WTC11 (cell line): ENCODE measurements around the gene TRIM3. TPM values are rescaled to one million over a fixed set of nuclear protein-coding genes. Genes with fewer than 3 reads are reported as not detected.

Experiments used
- ATAC-seq: fragments of 200-7000 bp; cut with Tn5 transposase; 2 replicates; pipeline ENCODE4 v1.10.0; 2021; ENCODE audit warnings: mild to moderate bottlenecking, moderate library complexity
- CTCF ChIA-PET: fragments of 300-600 bp; sonication (Branson Sonifier 250); formaldehyde crosslinking; loops from one replicate; lab custom pipeline; 2021; ENCODE audit warnings: antibody characterized with exemption; lab: Charles Lee
- POLR2A ChIA-PET: fragments of 350-600 bp; sonication (Branson Sonifier 250); formaldehyde crosslinking; loops from one replicate; lab custom pipeline; 2021; ENCODE audit warnings: antibody characterized with exemption; lab: Charles Lee
- DNase-seq: peaks from one replicate; pipeline ENCODE4 v3.0.0; 2021; ENCODE audit warnings: low spot score
- H3K27ac Mint-ChIP-seq: 2 replicates; pipeline ENCODE4 v1.8.0; 2021; ENCODE audit warnings: mixed read lengths
- H3K27me3 Mint-ChIP-seq: 2 replicates; pipeline ENCODE4 v1.8.0; 2021; ENCODE audit warnings: low read depth, mild to moderate bottlenecking, moderate library complexity, mixed read lengths
- H3K36me3 Mint-ChIP-seq: 2 replicates; pipeline ENCODE4 v1.8.0; 2021; ENCODE audit warnings: mixed read lengths
- H3K4me1 Mint-ChIP-seq: 2 replicates; pipeline ENCODE4 v1.8.0; 2022; ENCODE audit warnings: mixed read lengths
- H3K4me3 Mint-ChIP-seq: 2 replicates; pipeline ENCODE4 v1.8.0; 2021; ENCODE audit warnings: mild to moderate bottlenecking, moderate library complexity, mixed read lengths
- H3K9me3 Mint-ChIP-seq: 2 replicates; pipeline ENCODE4 v1.8.0; 2021; ENCODE audit warnings: mixed read lengths
- AFF4 ChIP-seq: sonication (generic); formaldehyde crosslinking; IDR thresholded peaks from 2 replicates; pipeline ENCODE4 v1.8.1; 2023; ENCODE audit warnings: mild to moderate bottlenecking, missing genetic modification reagents, borderline replicate concordance
- ATF1 ChIP-seq: sonication (generic); formaldehyde crosslinking; IDR thresholded peaks from 2 replicates; pipeline ENCODE4 v1.8.1; 2023; ENCODE audit warnings: mild to moderate bottlenecking, moderate library complexity, missing genetic modification reagents
- CTCF ChIP-seq: fragments of 200-600 bp; IDR thresholded peaks from 2 replicates; pipeline ENCODE4 v1.8.0; 2022; ENCODE audit warnings: antibody characterized with exemption
- ERG ChIP-seq: fragments of 250-450 bp; sonication (Bioruptor Pico); IDR thresholded peaks from 2 replicates; pipeline ENCODE4 v1.8.0; 2021; ENCODE audit warnings: mild to moderate bottlenecking
- ESRRA ChIP-seq: sonication (generic); formaldehyde crosslinking; IDR thresholded peaks from 2 replicates; pipeline ENCODE4 v1.8.1; 2022; ENCODE audit warnings: mild to moderate bottlenecking, missing genetic modification reagents, borderline replicate concordance
- GRHL2 ChIP-seq: fragments of 250-450 bp; sonication (Bioruptor Pico); IDR thresholded peaks from 2 replicates; pipeline ENCODE4 v1.8.0; 2022; ENCODE audit warnings: mild to moderate bottlenecking, moderate library complexity; ENCODE audit not compliant: insufficient replicate concordance, severe bottlenecking
- GTF2I ChIP-seq: fragments of 250-450 bp; sonication (Bioruptor Pico); conservative IDR thresholded peaks from 2 replicates; pipeline ENCODE4 v1.4.0; 2021; ENCODE audit warnings: mild to moderate bottlenecking
- HMGXB4 ChIP-seq: sonication (generic); formaldehyde crosslinking; IDR thresholded peaks from 2 replicates; pipeline ENCODE4 v1.8.1; 2023; ENCODE audit warnings: mild to moderate bottlenecking, moderate library complexity, missing genetic modification reagents
- IRF2 ChIP-seq: sonication (generic); formaldehyde crosslinking; IDR thresholded peaks from 2 replicates; pipeline ENCODE4 v1.8.0; 2022; ENCODE audit warnings: low read depth, missing genetic modification reagents, borderline replicate concordance
- JUN ChIP-seq: sonication (generic); formaldehyde crosslinking; IDR thresholded peaks from 2 replicates; pipeline ENCODE4 v1.8.0; 2023; ENCODE audit warnings: mild to moderate bottlenecking, missing genetic modification reagents
- KAT7 ChIP-seq: sonication (generic); formaldehyde crosslinking; IDR thresholded peaks from 2 replicates; pipeline ENCODE4 v1.8.1; 2023; ENCODE audit warnings: missing genetic modification reagents, mild to moderate bottlenecking, borderline replicate concordance
- MAX ChIP-seq: sonication (generic); formaldehyde crosslinking; IDR thresholded peaks from 2 replicates; pipeline ENCODE4 v1.8.0; 2022; ENCODE audit warnings: mild to moderate bottlenecking, missing genetic modification reagents
- MXD4 ChIP-seq: fragments of 250-450 bp; sonication (Bioruptor Pico); IDR thresholded peaks from 2 replicates; pipeline ENCODE4 v1.8.0; 2021; ENCODE audit warnings: mild to moderate bottlenecking, moderate library complexity, borderline replicate concordance
- NR1H2 ChIP-seq: sonication (generic); formaldehyde crosslinking; IDR thresholded peaks from 2 replicates; pipeline ENCODE4 v1.9.0; 2021; ENCODE audit warnings: mild to moderate bottlenecking, moderate library complexity, missing genetic modification reagents
- NR2C2 ChIP-seq: sonication (generic); formaldehyde crosslinking; IDR thresholded peaks from 2 replicates; pipeline ENCODE4 v1.8.0; 2022; ENCODE audit warnings: mild to moderate bottlenecking, missing genetic modification reagents
- SMAD3 ChIP-seq: sonication (generic); formaldehyde crosslinking; IDR thresholded peaks from 2 replicates; pipeline ENCODE4 v1.8.0; 2022; ENCODE audit warnings: missing genetic modification reagents, mild to moderate bottlenecking, borderline replicate concordance
- SP1 ChIP-seq: sonication (generic); formaldehyde crosslinking; conservative IDR thresholded peaks from 2 replicates; pipeline ENCODE4 v1.8.1; 2022; ENCODE audit warnings: missing genetic modification reagents
- TCF7 ChIP-seq: sonication (generic); formaldehyde crosslinking; IDR thresholded peaks from 2 replicates; pipeline ENCODE4 v1.8.0; 2022; ENCODE audit warnings: mild to moderate bottlenecking, low read depth, missing genetic modification reagents, moderate library complexity
- TP53 ChIP-seq: sonication (generic); formaldehyde crosslinking; IDR thresholded peaks from 2 replicates; pipeline ENCODE4 v1.8.1; 2023; ENCODE audit warnings: mild to moderate bottlenecking, missing genetic modification reagents
- ZNF671 ChIP-seq: fragments of 250-450 bp; sonication (Bioruptor Pico); IDR thresholded peaks from 2 replicates; pipeline ENCODE4 v1.8.0; 2021; ENCODE audit warnings: mild to moderate bottlenecking
- ZSCAN18 ChIP-seq: fragments of 250-450 bp; sonication (Bioruptor Pico); IDR thresholded peaks from 2 replicates; pipeline ENCODE4 v2.1.2; 2022; ENCODE audit warnings: mild to moderate bottlenecking, moderate library complexity
- total RNA-seq: library from RNA; stranded (reverse); gene quantifications from 3 replicates; pipeline ENCODE4 v1.2.3, GENCODE V29; 2021

Gene TRIM3
- total RNA-seq, 1 experiment from 2014 or later = 21.3 TPM

- POLR2A ChIA-PET = interaction anchor here (1.0 to 1.4 kb wide), 3 partner anchors 13 to 28 kb away, joined by 3 to 6 read pairs (median 3); partner anchors contain the start of gene SMPD1
- ATAC-seq (peak; percentile 71), DNase-seq (peak; percentile 59)
- no peaks in the 10 kb centered on the region for H3K36me3 Mint-ChIP-seq
- no peak overlapping the region for H3K4me3 Mint-ChIP-seq
- H3K27ac Mint-ChIP-seq = no peak overlapping the region
- H3K9me3 Mint-ChIP-seq = no peaks in the 10 kb centered on the region
- H3K4me1 Mint-ChIP-seq = peaks cover 3% of the 10 kb centered on the region
- peak; percentile 70; the same call in 1 of the 2 replicates for TF ChIP-seq TP53 (CRISPR knock-in tag)
- no peak for TF ChIP-seq NR2C2 (CRISPR knock-in tag)
- H3K27me3 Mint-ChIP-seq = peaks cover 38% of the 10 kb centered on the region
- CTCF ChIA-PET = interaction anchor here (0.6 to 4.0 kb wide), 16 partner anchors 8 to 270 kb away, joined by 3 to 49 read pairs (median 4); partner anchors contain the start of genes MRPL17 and TRIM3
Measured at GRCh38 chr11:6418557-6419008, 55.2 kb downstream of the TRIM3 start.

GRCh38 chr11:6417907-6418556, 55.7 kb downstream of the TRIM3 start:
- CTCF ChIA-PET = interaction anchor here (1.0 to 4.0 kb wide), 10 partner anchors 13 to 113 kb away, joined by 3 to 49 read pairs (median 6); no protein-coding TSS in a partner anchor
- Mint-ChIP-seq H3K9me3 (no peaks in the 10 kb centered on the region), H3K4me3 (no peak overlapping the region), H3K36me3 (no peaks in the 10 kb centered on the region), H3K4me1 (peaks cover 6% of the 10 kb centered on the region), H3K27ac (no peak overlapping the region), H3K27me3 (peaks cover 32% of the 10 kb centered on the region)
- TF ChIP-seq ESRRA (no peak), GTF2I (CRISPR knock-in tag) (no peak), KAT7 (CRISPR knock-in tag) (no peak), HMGXB4 (CRISPR knock-in tag) (no peak), JUN (CRISPR knock-in tag) (no peak), IRF2 (CRISPR knock-in tag) (no peak), ATF1 (CRISPR knock-in tag) (no peak), GRHL2 (CRISPR knock-in tag) (no peak), ZSCAN18 (CRISPR knock-in tag) (no peak), SMAD3 (CRISPR knock-in tag) (no peak), AFF4 (CRISPR knock-in tag) (no peak), TCF7 (CRISPR knock-in tag) (no peak)
- POLR2A ChIA-PET = no interaction called here
- DNase-seq = no peak
- ATAC-seq = no peak

- Mint-ChIP-seq H3K4me1 (peaks cover 12% of the 10 kb centered on the region), H3K9me3 (no peaks in the 10 kb centered on the region), H3K27me3 (peaks cover 15% of the 10 kb centered on the region), H3K27ac (no peak overlapping the region), H3K4me3 (no peak overlapping the region), H3K36me3 (no peaks in the 10 kb centered on the region)
- POLR2A ChIA-PET = no interaction called here
- DNase-seq (no peak), ATAC-seq (no peak)
- CTCF ChIA-PET = interaction anchor here (1.4 kb wide), 1 partner anchor 28 kb away, joined by 3 read pairs; no protein-coding TSS in a partner anchor
- TF ChIP-seq SP1 (CRISPR knock-in tag) (no peak), NR1H2 (CRISPR knock-in tag) (no peak), CTCF (no peak), MAX (CRISPR knock-in tag) (no peak), ERG (CRISPR knock-in tag) (no peak), GTF2I (CRISPR knock-in tag) (no peak), MXD4 (CRISPR knock-in tag) (no peak), ZNF671 (CRISPR knock-in tag) (no peak)
Measured at GRCh38 chr11:6415797-6416196, 57.9 kb downstream of the TRIM3 start.
